Dendritic cell treated with granulocyte-macrophage colony-stimulating factor and Interleukin-4, amounts not matched to agents 40 ng/mL and 50 ng/mL, for 4 days (primary cell): ENCODE measurements around the gene PTPRN2.
"Not testable (repeated sequence)": the region's sequence is repeated elsewhere in the genome, so short reads cannot be mapped to it uniquely, and the experiment has no call there.

Experiments
- H3K27ac Mint-ChIP-seq: one replicate; pipeline ENCODE4 v1.8.0; 2022; ENCODE audit warnings: mild to moderate bottlenecking, mixed read lengths
- H3K27me3 Mint-ChIP-seq: one replicate; pipeline ENCODE4 v1.8.0; 2022; ENCODE audit warnings: mild to moderate bottlenecking, mixed read lengths
- H3K36me3 Mint-ChIP-seq: one replicate; pipeline ENCODE4 v1.8.0; 2022; ENCODE audit warnings: low read depth, mixed read lengths
- H3K4me1 Mint-ChIP-seq: one replicate; pipeline ENCODE4 v1.8.0; 2022; ENCODE audit warnings: low read depth, mixed read lengths
- H3K4me3 Mint-ChIP-seq: one replicate; pipeline ENCODE4 v1.8.0; 2022; ENCODE audit warnings: mild to moderate bottlenecking, moderate library complexity, mixed read lengths
- H3K9me3 Mint-ChIP-seq: one replicate; pipeline ENCODE4 v1.8.0; 2022; ENCODE audit warnings: mixed read lengths
- intact Hi-C: fragments of 100-400 bp; cut with micrococcal nuclease; formaldehyde crosslinking; loops from one replicate; pipeline ENCODE4 v1.15.0; 2022

The PTPRN2 gene

DNA sequence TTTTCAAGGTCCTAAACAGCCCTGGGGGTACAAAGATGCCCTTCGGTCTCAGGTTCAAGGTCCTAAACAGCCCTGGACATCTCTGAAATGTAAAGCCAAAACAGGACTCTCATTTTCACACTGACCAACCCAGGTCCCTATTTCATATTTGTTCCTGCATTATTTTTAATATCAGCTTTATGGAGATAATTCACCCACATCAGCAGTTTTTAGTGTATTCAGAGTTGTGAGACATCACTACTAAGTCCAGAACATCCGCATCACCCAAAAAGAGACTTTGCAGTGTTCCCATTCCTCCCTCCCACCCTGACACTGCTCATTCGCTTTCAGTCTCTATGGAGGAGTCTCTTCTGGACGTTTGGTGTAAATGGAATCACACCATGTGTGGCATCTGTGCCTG is 420.2 kb downstream of the PTPRN2 start:
- Mint-ChIP-seq H3K4me1 (no peaks in the 10 kb centered on the region), H3K9me3 (peaks cover 52% of the 10 kb centered on the region), H3K36me3 (no peaks in the 10 kb centered on the region), H3K4me3 (no peak overlapping the region), H3K27ac (no peak overlapping the region), H3K27me3 (no peaks in the 10 kb centered on the region)
- intact Hi-C loops, result no loop called here

DNA sequence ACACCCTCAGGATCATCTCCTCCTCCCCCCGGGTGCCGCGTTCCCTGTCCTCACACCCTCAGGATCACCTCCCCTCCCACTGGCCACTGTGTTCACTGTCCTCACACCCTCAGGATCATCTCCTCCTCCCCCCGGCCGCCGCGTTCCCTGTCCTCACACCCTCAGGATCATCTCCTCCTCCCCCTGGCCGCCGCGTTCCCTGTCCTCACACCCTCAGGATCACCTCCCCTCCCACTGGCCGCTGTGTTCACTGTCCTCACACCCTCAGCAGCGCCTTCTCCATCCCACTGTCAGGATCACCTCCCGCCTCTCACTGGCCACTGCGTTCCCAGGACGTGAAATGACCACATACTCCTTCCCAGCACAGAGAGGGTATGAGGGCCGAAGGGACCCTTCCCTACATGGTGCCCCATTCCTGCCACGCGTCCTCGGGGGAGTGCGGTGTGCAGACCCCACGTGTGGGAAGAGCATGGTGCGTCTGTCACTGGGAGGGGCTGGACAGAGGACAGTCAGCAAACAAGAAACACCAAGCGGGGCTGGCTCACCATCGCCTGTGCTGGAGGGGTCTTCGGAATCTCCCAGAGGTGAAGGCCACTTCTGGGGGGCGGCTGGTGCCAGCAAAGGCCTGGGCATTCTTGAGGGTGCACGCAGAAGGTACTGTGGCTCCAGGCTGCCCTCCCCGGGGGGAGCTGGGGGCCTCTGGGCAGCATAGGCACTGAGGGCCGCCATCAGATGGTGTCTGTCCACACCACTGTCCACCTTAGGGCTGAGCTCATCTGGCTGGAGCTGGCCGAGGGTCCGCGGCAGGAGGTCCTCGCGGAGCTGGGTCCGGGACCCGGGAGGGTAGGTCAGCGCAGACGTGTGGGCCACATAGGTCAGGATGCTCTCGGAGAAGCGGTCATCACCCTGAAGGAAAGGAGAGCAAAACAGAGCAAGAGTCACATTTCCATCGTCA is 421.0 kb downstream of the PTPRN2 start:
- no peak overlapping the region for H3K27ac Mint-ChIP-seq
- H3K36me3 Mint-ChIP-seq, result no peaks in the 10 kb centered on the region
- intact Hi-C loops, result no loop called here
- no peak overlapping the region for H3K4me3 Mint-ChIP-seq
- no peaks in the 10 kb centered on the region for H3K4me1 Mint-ChIP-seq
- H3K27me3 Mint-ChIP-seq, result no peaks in the 10 kb centered on the region
- H3K9me3 Mint-ChIP-seq, result peaks cover 53% of the 10 kb centered on the region

- Mint-ChIP-seq H3K36me3 (no peaks in the 10 kb centered on the region), H3K4me3 (no peak overlapping the region), H3K4me1 (no peaks in the 10 kb centered on the region), H3K27ac (no peak overlapping the region), H3K9me3 (peaks cover 62% of the 10 kb centered on the region), H3K27me3 (no peaks in the 10 kb centered on the region)
- intact Hi-C loops, result no loop called here
These were observed 421.9 kb downstream of the PTPRN2 start for GRCh38 chr7:158165711-158166110.

- no peak overlapping the region for H3K4me3 Mint-ChIP-seq
- peaks cover 62% of the 10 kb centered on the region for H3K9me3 Mint-ChIP-seq
- no peaks in the 10 kb centered on the region for H3K4me1 Mint-ChIP-seq
These were observed 423.2 kb downstream of the PTPRN2 start for GRCh38 chr7:158164101-158165095.

GRCh38 chr7:158161194-158161593 is 426.4 kb downstream of the PTPRN2 start:
- Mint-ChIP-seq H3K4me1 (no peaks in the 10 kb centered on the region), H3K27ac (no peak overlapping the region), H3K9me3 (peaks cover 69% of the 10 kb centered on the region), H3K27me3 (no peaks in the 10 kb centered on the region), H3K36me3 (no peaks in the 10 kb centered on the region), H3K4me3 (no peak overlapping the region)
- intact Hi-C loops, result no loop called here

More at GRCh38 chr7:158164101-158165095, 423.2 kb downstream of the PTPRN2 start:
- intact Hi-C loops, result no loop called here
- Mint-ChIP-seq H3K36me3 (no peaks in the 10 kb centered on the region), H3K27ac (no peak overlapping the region), H3K27me3 (no peaks in the 10 kb centered on the region)

- H3K27ac Mint-ChIP-seq, result no peak overlapping the region
- no peaks in the 10 kb centered on the region for H3K36me3 Mint-ChIP-seq
- no peaks in the 10 kb centered on the region for H3K4me1 Mint-ChIP-seq
- H3K9me3 Mint-ChIP-seq, result peaks cover 69% of the 10 kb centered on the region
- intact Hi-C loops, result no loop called here
- no peaks in the 10 kb centered on the region for H3K27me3 Mint-ChIP-seq
- no peak overlapping the region for H3K4me3 Mint-ChIP-seq
These were observed 427.4 kb downstream of the PTPRN2 start for GRCh38 chr7:158160199-158160598.

GRCh38 chr7:158157460-158157859 is 430.2 kb downstream of the PTPRN2 start:
- Mint-ChIP-seq H3K4me1 (no peaks in the 10 kb centered on the region), H3K27ac (no peak overlapping the region), H3K4me3 (no peak overlapping the region), H3K9me3 (peaks cover 46% of the 10 kb centered on the region), H3K27me3 (no peaks in the 10 kb centered on the region), H3K36me3 (no peaks in the 10 kb centered on the region)
- intact Hi-C loops, result no loop called here

GRCh38 chr7:158151273-158151672 is 436.4 kb downstream of the PTPRN2 start:
- H3K36me3 Mint-ChIP-seq, H3K4me3 Mint-ChIP-seq, H3K27me3 Mint-ChIP-seq, H3K27ac Mint-ChIP-seq, H3K4me1 Mint-ChIP-seq, intact Hi-C loops: not testable (repeated sequence)
- peaks cover 16% of the 10 kb centered on the region for H3K9me3 Mint-ChIP-seq

DNA sequence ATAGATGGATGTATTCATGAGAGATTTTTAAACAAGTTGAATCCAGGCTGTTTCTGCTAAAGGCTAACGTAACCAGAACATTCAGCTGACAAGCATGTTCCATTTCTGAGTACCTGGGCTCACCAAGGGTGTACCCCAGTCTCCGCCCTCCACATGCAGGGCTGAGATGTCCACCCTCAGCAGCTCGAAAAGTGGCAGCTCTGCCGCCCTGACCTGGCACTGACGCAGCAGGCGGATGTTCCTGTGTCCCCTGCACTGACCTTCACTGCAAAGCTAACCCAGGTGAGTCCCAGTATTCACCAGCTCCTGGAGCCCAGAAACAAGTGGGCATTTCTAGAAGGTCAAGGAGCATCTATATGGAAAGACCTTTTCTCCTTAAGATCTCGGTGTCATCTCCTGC is 437.4 kb downstream of the PTPRN2 start:
- Mint-ChIP-seq H3K9me3 (peaks cover 16% of the 10 kb centered on the region), H3K27me3 (no peaks in the 10 kb centered on the region), H3K4me1 (no peaks in the 10 kb centered on the region), H3K4me3 (no peak overlapping the region), H3K36me3 (no peaks in the 10 kb centered on the region), H3K27ac (no peak overlapping the region)
- intact Hi-C loops, result no loop called here

- not testable (repeated sequence) for H3K36me3 Mint-ChIP-seq, H3K4me3 Mint-ChIP-seq
These were observed 440.2 kb downstream of the PTPRN2 start for GRCh38 chr7:158147431-158147830.

GRCh38 chr7:158145370-158145769 is 442.3 kb downstream of the PTPRN2 start:
- Mint-ChIP-seq H3K36me3 (no peaks in the 10 kb centered on the region), H3K9me3 (peaks cover 60% of the 10 kb centered on the region), H3K4me1 (no peaks in the 10 kb centered on the region), H3K4me3 (no peak overlapping the region), H3K27me3 (no peaks in the 10 kb centered on the region), H3K27ac (no peak overlapping the region)
- intact Hi-C loops, result no loop called here

More at GRCh38 chr7:158147431-158147830, 440.2 kb downstream of the PTPRN2 start:
- H3K9me3 Mint-ChIP-seq, result peaks cover 39% of the 10 kb centered on the region
- intact Hi-C loops, H3K27ac Mint-ChIP-seq, H3K4me1 Mint-ChIP-seq, H3K27me3 Mint-ChIP-seq: not testable (repeated sequence)

GRCh38 chr7:158143196-158144120 is 444.2 kb downstream of the PTPRN2 start:
- Mint-ChIP-seq H3K36me3 (no peaks in the 10 kb centered on the region), H3K27ac (no peak overlapping the region), H3K27me3 (no peaks in the 10 kb centered on the region), H3K4me3 (no peak overlapping the region), H3K9me3 (peaks cover 79% of the 10 kb centered on the region), H3K4me1 (no peaks in the 10 kb centered on the region)
- intact Hi-C loops, result no loop called here

DNA sequence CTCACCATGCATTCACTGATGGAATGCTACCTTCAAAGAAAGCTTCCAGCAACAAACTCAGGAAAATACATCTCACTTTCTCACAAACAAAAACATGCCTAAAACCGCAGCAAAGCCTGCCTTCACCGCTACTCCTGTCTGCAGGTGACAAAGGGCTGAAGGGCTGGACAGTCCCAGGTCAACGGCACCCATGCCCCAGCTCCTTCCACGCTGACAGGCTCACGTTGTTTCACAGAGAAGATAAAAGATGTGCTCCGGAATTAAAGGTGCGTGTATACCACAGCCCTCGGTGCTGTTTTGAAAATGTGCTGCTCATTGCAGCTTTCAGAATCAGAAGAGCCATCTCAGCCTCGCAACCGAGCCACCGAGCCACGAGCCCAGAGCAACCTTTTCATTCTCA is 445.0 kb downstream of the PTPRN2 start:
- intact Hi-C loops, result no loop called here
- Mint-ChIP-seq H3K4me1 (no peaks in the 10 kb centered on the region), H3K9me3 (peaks cover 87% of the 10 kb centered on the region)

More for the DNA sequence above, 445.0 kb downstream of the PTPRN2 start:
- no peak overlapping the region for H3K27ac Mint-ChIP-seq
- no peak overlapping the region for H3K4me3 Mint-ChIP-seq
- H3K36me3 Mint-ChIP-seq, result no peaks in the 10 kb centered on the region
- no peaks in the 10 kb centered on the region for H3K27me3 Mint-ChIP-seq
